NCI-H187 (cell line): ENCODE data around the gene TFAP2A.

Source experiments
- DNase-seq, 2 experiments: peaks; one replicate each; lab custom pipeline; 2025; lab: John Stamatoyannopoulos, UW

The TFAP2A gene

DNA sequence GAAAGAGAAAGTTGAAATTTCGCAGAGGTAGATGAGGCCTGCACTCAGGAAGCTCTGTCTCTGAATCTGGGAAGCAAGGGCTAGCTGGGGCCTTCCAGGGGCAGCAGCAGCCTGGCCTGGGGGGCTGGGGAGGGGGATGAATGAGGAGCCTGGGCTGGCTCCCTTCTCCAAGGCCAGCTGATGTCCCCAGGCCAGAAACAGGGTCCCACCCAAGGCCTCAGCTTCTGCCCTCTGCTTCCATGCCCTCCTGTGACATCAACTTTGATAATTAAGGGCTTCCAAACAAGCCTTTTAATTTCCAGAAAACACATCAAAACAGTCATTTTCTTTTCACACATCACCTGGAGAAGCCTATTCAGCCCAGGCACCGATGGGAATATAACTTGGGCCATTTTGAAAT is 15.4 kb downstream of the TFAP2A start:
- no peak for DNase-seq

DNA sequence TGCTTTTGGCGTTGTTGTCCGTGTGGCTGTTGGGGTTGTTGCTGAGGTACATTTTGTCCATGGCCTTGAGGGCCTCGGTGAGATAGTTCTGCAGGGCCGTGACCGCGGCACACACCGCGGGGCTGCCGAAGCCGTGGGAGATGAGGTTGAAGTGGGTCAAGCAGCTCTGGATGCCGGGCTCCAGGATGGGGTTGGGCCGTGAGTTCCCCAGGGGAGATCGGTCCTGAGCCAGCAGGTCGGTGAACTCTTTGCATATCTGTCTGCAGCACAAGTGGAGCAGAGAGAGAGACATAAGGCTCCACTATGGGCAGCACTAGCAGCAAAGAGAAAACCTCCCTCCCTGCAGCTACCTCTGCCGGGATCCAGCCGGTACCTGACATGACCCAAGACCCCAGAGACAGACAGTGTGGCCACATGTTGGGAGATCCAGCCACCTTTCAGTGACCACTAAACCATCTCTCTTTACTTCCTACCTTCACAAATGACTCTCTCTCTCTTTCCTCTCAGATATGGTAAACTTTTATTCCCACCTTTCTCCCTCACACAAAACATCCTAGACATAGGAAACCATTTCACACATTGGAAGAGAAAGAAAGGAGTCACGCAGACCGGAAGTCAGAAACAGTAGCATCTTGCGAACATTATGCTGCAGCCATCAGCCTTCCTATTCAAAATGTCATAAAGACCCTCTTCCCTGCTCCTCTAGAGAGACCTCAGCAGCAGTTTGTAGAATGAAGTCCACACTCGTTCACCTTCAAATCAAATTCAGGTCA is 16.2 kb downstream of the TFAP2A start:
- no peak for DNase-seq

DNA sequence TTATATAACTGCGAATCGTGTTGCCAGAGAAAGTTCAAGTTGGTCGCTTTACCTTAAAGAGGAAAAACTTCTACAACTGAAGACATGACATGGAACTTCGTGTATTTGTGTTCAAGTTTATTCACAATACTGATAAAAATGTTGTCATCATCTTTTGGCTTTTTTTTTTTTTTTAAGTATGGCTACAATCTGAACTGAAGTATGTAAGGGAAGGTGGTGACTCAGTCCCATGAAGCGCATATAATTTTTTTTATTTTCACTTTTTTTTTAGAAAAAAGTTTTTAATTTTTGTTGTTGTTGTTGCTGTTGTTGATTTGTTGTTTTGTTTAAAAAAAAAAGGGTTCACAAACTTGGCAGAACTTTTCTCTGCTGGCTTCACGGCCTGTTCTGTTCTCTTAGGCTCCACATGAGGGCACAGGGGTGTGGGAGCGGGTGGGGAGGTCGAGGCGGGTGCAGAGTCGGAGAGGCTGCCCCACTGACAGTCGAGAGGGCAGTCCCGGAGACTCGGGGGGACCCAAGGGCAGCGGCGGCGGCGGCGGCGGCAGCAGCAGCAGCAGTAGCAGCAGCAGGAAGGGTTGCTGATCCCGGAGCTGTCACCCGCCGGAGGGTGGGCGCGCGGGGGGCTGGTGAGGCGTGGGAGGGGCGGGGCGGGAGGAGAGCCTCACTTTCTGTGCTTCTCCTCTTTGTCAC is 17.0 kb downstream of the TFAP2A start:
- DNase-seq, result no peak

DNA sequence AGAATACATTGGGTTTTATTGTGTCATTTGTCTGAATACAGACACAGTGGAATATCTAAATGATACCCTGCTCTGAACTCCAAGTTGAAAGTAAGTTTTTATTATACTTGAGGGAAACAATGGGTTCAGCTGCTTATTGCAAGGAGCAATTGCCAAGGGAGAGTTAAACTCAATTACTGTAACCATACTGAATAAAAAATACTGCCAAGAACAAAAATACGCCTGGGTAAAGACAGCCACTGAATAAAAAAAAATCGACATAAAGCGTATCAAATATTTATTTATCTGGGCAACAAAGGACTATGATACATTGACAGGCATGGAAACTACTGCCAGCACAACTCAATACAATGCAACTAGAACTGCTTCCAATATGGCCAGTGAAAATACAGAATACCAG is 18.1 kb downstream of the TFAP2A start:
- no peak for DNase-seq

DNA sequence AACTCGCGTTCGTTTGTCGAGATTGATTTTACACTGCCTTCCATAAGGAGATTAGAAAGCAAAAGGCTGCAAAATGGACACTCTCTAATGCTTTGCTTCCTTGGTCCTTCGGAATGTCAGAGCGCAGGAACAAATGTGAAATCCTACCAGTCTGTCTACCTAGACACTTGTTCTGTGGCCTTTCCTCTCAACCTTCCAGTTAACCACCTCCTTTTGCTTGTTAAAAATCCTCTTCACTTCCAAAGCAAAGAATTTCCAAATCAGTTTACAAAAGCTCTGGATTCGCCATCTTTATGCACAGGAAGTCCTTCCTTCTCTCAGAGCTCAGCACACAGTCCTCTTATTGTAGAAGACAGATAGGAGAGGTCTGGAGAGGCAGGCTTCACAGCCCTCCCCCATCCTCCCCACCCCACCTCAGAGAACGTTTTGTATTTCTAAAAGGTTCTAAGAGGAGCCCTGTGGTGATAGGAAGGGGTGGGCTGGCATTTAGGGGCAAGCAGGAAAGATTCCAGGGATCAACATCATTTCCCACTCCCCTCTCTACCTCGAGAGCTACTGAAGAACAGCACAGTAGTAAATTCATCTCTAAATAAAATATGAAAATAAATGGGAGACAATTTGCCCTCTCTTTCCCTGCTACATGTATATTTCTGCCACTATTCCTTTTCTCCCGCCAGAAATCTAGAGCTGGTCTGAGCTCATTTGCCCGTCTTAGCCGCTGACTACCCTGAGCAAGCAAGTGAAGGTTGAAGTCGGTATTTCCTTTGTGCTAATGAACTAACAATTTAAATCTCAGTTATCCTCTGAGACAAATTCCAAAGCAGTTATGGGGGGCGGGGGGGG is 18.9 kb downstream of the TFAP2A start:
- no peak for DNase-seq

DNA sequence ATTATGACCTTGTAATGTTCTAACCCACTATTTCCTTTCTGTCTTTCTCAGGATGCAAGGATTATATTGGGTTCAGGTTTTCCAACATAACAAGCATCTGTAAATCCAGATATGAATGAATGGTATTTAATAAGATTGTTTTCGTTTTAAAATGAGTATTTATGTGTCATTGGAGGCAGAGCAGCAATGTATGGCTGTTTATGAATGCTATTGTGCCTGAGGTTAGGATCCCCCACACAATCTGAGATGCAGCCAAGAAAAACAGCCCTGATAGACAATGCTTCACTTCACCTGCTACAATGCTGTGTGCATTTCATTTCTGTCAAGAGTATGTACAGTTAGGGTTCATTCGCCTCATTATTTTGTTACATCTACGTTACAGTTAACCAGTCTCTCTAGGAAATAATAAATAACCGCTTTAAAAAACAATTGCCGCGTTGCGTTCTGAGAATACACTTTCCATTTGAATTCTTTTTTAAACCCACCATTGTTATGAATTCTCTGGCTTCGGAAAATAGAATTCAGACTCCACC is 19.6 kb downstream of the TFAP2A start:
- DNase-seq, result no peak

DNA sequence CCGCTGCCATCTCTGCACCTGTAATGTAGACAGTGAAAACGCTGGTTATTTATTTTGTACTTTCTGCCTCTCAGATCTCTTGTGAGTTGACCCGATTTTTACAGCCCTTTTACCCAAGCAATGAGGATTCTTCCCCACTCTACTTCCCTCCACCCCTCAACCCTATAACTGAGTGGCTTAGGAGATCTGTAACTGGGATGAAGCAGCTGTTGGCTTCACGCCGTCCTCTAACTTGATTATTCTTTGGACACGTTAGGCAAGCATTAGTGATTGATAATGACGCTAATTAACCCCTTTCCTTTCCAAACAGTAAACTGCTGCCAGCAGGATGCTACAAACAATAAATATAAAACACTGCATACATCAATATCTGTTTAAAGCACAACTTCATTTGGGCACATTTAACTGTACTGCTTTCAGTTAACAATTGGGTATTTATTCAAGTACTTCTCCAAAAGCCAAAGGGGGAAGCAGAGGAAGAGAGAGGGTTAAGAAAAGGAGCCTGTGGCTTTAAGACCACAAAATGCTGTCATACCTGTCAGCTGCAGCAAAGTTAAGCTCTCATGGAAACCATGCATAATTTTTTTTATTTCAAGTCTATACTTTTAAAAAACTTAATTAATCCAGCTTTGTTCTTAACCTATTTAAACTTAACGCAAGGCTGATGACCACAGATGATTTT is 21.2 kb downstream of the TFAP2A start:
- no peak for DNase-seq

DNA sequence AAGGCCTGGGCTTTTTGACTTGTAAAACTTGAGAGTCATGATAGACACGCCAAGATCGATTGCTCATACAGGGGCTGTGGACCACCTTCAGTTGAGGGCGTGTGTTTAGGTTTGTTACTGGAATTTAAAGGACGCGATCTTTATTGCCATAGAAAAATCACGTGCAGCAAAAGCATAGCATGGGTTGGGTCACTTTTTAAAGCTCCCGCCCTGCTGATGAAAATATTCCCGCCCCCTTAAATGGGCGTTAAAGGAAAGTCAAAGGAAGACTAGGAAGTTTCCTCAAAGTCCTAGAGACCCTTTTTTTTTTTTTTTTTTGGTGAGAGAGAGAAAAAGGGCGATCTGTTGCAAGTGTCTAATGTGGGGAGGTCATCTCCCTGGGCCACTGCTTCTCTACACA is 23.1 kb downstream of the TFAP2A start:
- DNase-seq, result no peak

DNA sequence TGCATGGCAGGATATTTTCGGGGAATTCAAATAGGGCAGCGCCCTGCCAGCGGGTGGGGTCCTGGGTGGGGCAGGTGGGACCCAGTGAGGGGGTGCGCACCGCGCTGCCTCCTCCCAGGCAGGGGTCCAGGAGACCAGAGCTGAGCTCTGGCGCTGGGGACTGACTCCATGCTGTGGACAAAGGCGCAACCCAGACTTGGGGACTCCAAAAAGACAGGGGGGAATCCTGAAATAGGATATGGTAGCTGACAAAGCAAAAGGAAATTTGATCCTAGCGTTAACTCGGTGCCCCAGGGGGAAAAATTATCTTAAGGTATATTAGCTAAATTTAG is 23.6 kb downstream of the TFAP2A start:
- no peak for DNase-seq

DNA sequence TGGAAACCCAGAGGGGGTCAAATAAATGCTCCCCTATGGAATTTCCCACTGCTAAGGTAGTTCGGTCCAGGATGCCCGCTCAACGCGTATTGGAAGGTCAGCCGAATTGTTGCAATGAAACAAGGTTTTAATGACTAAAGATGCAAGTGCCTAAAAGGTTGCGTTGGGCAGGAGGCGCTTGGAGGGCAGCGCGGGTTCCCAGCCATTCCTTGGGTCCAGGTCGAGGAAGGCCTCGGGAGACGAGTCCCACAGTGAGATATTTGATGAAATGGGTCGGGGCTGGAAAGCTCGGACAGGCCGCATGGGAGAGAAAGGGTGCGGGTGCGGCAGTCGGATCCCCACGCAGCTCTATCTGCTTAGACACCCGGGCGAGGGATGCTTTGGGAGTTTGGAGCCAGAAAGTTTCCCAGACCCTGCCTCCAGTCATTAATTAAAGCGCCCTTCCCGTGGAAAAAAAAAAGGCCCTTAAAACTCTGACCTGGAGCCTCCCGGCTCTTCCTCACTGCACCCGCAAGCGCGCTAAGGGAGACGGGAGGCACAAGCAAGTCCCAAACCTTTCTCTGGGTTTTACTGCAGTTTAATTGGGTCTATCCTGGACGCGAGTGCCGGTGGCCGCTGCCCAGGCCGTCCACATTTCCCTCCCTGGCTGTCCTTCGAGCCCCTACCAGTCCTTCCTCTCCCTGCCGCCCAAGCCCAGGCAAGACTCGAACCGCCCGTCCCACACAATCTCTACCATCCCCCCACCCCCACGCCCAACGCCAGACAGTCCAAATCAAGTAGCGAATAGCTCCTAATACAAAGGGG is 24.2 kb downstream of the TFAP2A start:
- no peak for DNase-seq

DNA sequence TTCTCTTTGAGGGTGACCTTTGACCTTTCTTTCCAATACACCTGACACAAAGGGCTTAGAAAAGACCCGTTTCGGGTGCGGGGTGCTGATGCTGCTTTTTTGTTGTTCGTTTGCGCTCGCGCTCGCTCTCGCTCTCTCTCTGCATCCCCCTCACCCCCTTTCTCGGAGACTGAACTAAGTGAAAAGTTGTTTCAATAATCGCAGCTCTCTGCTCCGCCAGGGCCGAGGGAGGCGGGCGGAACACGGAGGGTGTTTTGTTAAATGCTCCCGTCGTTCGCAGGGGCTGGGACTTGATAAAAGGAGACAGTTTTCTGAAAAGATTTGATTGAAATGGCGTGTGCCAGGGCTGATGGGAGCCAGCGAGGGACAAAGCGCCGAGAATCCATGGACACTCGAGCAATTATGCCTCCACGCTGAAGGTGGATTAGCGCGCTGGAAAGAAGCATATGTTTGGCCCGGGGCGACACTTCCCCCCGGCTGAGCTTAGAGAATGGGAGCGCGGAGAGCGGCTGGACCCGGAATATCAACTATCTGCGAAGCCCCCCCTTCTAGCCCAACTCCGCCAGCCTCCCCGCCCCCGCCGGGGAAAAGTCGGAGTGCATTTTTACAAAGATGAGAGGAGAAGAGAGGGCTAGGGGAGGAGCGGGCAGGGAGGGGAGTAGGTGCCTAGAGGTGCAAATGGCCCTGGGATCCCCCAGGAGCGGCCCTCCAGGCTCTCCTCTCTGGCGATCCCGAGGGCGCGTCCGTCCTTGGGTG is 25.0 kb downstream of the TFAP2A start:
- DNase-seq, result no peak

DNA sequence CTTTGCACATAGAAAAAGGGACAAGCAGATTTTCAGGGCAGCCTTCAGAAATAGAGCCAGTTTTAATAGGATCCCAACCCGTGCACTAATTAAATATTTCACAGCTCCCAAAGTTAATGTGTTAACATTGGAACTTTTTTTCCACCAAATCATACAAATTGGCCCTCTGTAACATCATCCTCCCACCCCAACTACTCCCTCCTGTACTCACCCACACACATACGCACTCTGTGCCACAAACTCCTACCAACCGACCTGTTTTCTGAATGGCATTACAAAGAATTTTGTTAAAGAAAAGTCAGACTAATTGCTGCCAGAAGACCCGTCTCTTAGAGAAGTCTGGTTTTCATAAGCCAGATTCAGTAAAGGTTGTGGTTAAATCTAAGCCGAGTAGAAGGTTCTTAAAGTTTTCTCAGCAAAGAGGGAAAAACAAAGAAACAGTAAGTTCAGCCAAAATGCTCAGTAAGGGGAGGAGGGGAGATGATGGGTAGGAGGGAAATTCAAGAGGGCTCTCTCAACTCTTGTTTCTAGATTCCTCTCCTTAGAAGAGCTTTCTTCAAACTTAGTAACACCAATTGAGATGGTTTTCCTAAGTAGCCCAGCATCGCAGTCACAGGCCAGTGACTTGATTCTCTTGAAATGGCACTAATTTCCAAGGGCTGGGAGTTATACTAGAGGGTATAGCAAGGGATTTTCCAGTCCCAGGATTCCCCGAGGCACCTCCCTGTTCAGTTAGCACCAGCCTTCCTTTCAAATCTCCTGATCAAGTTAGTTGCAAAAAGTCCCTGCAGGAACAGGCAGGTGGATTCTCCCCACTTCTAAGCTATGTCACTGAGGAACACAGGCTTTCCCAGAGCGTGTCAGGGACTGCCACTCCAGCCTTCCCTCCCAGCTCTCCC is 27.9 kb downstream of the TFAP2A start:
- no peak for DNase-seq

DNA sequence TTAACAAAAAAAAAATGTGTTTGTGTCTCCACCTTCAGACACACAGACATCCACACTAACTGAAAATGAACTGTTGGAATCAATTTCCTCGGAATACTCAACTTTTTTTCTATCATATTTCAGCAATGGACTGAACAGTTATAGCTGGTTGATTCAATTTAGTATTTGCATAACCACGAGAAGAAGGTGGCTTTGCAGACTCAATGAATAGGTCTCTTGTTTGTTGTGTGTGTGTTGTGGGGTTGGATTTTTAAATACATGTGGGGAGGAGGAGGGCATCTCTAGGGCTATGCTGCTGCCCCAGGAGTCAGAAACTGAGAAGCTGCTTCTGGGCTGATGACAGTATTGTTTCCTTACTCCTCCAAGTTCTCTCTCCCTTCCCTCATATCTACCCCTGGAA is 28.7 kb downstream of the TFAP2A start:
- no peak for DNase-seq

DNA sequence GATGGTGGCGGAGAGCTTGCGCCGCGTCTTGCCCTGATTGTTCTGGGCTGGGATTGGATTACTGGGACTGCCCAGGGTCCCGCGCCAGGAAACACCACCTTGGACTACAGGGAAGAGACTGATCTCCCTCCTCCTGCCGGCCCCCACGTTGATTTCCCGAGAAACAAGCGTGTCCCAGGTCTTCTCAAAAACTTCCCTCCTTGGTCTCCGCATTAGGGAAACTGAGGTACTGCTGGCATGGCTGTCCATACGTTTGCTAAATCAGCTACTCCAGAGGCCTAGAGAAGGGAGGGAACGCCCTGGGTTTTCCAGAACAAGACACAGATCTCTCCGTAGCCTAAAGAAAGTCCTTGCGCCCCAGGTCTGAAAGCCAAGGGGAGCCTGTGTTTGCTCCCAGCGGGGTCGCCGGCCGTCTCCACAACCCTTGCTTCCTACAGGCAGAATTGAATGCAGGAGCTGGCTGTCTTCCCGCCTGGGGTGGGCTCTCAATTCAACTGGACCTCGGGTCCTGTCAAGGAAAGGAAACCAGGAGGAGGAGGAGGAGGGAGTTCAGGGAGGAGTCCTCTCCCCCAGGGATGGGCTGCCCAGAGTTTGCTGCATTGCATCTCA is 29.2 kb downstream of the TFAP2A start:
- no peak for DNase-seq

DNA sequence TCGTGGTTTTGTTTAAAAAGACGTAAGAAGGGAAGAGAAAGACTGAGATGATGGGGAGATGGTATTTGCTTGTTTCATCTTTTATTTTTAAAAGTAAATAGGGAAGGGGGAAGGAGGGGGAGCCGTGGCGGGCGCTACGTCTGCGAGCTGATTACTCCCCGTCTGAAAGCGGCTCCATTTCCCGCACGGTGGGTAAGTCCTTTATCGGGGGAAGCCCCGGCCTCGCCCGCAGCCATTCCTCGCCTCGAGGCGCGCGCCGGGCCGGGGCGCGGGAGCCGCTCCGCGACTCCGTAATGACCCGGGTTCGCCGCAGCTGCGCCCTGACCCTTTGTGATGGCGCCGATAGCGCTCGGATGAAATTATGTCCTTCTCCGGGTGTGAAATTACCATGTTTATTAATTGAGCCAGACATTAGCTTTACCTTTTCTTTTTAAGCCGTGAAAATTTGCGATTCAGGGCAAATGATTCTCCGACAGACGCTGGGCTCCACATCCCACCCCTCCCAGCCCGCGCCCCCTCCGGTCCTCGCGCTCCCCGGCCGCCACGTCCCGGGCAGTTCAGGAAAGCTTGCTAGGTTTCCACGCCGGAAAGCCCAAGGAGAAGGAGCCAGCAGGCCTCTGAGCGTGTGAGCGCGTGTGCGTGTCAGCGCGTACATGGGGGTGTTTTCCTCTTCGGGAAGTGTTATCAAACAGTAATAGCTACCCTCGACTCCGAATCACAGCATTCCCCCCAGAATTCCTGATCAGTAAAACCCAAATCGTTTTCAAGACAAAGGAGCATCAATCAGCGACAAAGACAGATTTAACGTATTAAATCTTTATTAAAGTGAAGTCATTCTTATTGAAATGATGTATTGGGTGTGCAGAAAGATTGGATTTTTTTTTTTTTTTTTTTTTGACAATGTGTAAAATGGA is 30.0 kb downstream of the TFAP2A start:
- DNase-seq, result no peak

DNA sequence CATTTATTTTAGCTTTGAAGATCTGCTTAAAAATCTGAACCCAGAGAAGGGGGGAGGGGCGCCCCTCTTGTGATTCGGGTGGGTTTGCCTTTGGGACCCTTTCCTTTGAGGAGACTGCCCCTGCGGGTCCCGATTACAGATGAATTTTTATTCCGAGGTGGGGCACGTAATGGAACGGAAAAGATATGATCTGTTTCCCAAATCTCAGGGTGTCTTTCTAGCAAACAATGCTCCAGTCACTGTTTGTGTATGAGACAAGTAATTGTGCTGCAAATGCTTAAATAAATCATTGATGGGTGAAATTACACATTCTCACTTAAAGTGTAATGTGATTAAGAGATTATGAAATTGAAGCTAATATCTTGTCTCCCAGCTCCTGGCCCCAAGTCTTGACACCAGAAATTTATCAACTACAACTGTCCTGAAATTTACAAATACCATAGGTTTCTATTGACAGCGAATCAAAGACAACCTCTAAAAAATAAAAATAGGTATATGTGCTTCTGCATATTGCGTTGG is 30.7 kb downstream of the TFAP2A start:
- no peak for DNase-seq

DNA sequence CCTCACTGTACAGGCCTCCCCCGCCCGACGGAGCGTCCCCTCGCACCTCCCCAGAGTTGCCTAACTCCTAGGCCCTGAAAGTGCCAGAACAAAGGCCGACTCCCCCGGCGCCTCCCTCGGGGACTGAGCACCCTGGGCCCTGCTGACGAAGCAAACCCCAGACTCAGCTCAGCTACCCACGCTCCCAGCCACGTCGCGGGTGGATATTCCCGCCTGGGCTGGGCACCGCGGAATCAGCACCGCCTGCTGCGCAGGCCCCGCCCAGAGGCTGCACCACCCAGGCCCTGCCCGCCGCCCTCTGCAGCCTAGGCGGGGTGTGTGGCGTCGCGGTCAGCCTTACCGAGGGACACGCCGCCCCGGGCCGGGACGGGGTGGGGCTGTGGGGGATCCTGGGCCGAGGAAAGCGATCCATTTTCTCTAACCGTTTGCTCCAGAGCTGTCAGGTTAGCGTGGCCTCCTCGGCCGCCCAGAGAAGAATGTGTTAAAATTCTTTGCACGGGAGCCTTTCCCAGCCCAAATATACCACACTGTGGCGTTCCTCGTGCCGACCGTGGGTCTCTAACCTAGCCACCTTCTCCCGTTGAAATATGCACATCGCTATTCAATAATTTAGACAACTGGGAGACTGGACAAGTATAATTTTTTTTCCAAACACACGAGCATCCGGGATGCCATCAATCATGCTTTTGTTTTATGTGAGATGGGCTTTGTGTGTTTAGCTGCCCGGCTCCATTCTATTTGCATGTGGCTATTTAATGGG is 31.4 kb downstream of the TFAP2A start:
- no peak for DNase-seq
